Retinal pigment epithelial cell (primary cell): ENCODE measurements around the gene TUBGCP6.

Experiments
- DNase-seq: peaks from one replicate; pipeline ENCODE4 v3.0.0-alpha.2; 2010; ENCODE audit warnings: low read depth
- H3K4me3 ChIP-seq: 2 replicates; pipeline ENCODE4 v1.5.1; 2011; ENCODE audit warnings: mild to moderate bottlenecking, low read length, control low read depth, moderate library complexity
- TF ChIP-seq, protein P1 (sequence below): conservative IDR thresholded peaks from 2 replicates; pipeline ENCODE4 v1.5.1; 2011; ENCODE audit warnings: low read depth, low read length, control low read depth, inconsistent platforms

The TUBGCP6 gene

DNA sequence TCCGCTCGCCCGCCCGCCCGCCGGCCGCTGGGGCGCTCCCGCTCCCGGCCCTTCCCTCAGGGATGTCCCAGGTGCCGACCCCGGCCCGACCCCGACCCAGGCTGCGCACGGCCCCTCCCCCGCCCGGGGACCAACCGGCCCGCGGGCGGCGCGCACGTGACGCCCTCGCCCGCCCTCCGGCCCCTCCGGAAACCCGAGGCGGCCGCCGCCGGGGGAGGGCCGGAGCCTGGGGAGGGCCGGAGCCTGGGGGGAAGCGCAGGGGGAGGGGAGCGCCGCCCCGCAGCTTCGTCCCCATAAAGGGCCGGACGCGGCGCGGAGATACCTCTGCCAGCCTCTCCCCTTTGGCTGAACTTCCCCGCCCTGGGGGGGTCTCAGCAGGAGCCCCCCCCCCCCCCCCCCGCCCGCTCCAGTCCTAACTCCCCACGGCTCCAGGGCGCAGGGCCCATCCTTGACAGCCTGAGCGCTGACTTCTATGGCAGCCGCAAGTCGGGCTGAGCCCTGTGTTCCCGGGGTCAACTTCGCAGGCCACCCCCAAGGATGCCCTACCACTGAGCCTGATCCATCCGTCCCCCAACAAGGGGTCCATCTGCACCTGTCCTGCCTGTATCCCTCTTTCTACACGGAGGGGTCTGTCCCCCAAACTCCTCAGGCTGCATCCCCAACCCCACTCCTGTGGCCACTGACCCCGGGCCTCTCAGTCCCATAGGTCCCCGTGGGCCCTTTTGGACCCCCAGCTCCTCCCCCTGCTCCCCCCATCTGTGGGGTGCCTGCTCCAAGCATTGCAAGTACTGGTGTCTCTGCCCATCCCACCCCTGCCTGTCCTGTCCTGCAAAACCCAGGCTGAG is 17.0 kb upstream of the TUBGCP6 start, which contains the start of gene MAPK12:
Gene MAPK12 (minus strand): TSS at position 69 of the 845 bp plus-strand sequence. CDS start 174 bp downstream, outside the sequence.
- TF ChIP-seq, protein P1, sequence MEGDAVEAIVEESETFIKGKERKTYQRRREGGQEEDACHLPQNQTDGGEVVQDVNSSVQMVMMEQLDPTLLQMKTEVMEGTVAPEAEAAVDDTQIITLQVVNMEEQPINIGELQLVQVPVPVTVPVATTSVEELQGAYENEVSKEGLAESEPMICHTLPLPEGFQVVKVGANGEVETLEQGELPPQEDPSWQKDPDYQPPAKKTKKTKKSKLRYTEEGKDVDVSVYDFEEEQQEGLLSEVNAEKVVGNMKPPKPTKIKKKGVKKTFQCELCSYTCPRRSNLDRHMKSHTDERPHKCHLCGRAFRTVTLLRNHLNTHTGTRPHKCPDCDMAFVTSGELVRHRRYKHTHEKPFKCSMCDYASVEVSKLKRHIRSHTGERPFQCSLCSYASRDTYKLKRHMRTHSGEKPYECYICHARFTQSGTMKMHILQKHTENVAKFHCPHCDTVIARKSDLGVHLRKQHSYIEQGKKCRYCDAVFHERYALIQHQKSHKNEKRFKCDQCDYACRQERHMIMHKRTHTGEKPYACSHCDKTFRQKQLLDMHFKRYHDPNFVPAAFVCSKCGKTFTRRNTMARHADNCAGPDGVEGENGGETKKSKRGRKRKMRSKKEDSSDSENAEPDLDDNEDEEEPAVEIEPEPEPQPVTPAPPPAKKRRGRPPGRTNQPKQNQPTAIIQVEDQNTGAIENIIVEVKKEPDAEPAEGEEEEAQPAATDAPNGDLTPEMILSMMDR: no peak
- H3K4me3 ChIP-seq: peak within 1 kb of the TSS; percentile 53
- no peak for DNase-seq

DNA sequence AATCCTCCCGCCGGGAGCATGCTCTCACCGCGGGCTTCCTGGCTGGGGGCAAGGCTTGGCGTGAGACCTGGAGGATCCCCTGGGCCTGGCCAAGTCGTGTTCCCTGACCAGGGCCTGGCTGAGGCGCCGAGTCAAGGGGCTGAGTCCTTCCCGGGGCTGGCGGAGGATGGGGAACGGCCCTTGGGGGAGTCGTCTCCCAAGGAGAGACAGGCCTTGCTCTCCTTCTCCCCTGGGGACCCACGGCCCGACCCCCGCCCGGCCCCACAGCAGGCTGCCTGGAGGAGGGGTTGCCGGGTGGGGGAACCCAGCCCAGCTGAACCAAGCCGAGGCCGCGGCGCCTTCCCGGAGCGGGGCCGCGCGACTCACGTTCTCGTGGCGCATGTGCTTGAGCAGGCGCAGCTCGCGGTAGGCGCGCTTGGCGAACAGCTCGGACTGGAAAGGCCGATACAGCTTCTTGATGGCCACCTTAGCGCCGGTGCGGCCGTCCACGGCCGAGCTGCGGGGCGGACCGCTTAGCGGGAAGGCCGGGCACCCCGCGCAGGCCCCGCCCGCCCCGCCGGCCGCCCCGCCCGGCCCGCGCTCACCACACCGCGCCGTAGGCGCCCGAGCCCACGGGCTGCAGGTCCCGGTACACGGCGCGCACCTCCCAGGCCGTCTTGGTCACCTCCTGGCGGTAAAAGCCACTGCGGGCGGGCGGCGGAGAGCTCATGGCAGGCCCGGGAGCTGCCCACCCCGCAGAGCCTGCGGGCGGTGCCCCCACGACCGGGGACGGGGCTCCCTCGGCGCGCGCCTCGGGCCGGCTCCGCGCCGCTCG is 16.2 kb upstream of the TUBGCP6 start:
- TF ChIP-seq, protein P1: no peak
- H3K4me3 ChIP-seq: peak overlapping the region; percentile 53
- no peak for DNase-seq

DNA sequence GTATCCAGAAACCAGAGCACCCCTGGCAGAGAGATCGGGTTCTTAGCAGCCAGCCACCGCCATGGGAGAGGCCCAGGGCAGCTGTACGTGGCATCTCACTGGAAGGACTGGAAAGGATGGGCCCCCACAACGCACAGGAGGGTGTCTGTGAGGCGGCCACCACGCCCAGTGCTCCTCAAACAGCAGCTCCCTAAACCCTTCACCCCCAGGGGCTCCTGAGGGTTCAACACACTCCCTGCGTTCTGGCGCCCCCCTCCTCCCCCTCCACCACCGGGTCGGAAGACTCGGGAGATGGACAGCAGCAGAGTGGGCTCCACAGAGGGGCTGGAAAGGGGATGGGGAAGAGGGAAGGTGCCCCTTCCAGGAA is 15.6 kb upstream of the TUBGCP6 start:
- H3K4me3 ChIP-seq: peak overlapping the region; percentile 53
- no peak for DNase-seq
- TF ChIP-seq, protein P1: no peak

- no peak overlapping the region for H3K4me3 ChIP-seq
- TF ChIP-seq, protein P1: no peak
- DNase-seq: no peak
Measured at GRCh38 chr22:50259302-50259701, 14.5 kb upstream of the TUBGCP6 start.

- TF ChIP-seq, protein P1: no peak
- no peak for DNase-seq
- H3K4me3 ChIP-seq: no peak overlapping the region
Measured at GRCh38 chr22:50258361-50259292, 13.8 kb upstream of the TUBGCP6 start.

DNA sequence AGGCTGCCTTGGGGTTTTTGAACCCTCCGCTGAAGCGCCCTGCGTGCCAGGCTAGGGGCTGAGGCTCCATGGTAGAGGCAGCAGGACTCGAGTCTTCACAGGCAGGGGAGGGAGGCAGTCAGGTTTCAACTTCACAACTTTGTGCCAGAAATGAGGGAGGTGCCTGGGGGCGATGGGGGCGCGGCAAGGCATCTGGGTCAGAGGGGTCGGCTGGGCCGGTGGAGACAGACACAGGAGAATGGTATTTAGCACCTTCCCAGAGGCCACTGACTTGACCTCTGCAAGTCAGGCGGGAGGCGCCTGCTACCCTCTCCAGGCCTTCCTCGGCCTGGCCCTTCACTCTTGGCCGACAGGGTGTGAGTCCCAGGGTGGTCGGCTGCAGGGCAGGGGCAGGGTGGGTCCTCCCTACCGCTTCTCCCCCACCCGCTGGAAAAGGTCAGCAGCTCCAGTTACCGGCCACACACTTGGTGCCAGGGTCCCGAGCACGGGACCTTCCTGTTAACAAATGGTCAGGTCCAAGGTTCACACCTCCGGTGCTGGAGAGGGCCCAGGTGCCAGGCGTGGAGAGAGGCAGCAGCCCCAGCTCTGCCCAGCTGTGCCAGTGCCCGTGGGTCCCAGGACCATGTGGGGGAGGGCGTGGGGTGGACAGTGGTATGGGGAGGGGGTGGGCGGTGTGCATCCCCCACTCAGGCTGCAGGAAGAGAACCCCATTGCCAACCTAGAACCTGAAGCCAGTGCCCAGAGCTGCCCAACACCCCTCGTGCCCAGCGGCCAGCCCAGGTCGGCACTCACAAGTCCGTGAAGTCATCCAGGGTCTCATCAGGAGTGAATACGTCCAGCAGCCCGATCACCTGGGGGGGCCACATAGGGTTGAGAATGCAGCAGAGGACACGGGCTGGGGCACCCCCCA is 12.9 kb upstream of the TUBGCP6 start:
- TF ChIP-seq, protein P1: no peak
- no peak for DNase-seq
- H3K4me3 ChIP-seq: no peak overlapping the region
